ENCODE results near the gene OR2G6.
"Not testable (repeated sequence)": the region's sequence is repeated elsewhere in the genome, so short reads cannot be mapped to it uniquely, and the experiment has no call there.

OR2G6 gene

GRCh38 chr1:248507773-248508172, at the start of gene OR2G6:
TSS of gene OR2G6 (plus strand) at chr1:248508073. CDS start at chr1:248521647, 13,574 bp downstream.
- not testable (repeated sequence) for DNase-seq (ENCODE audit: low spot score)

- not testable (repeated sequence) for DNase-seq (ENCODE audit: low spot score)
Observed at GRCh38 chr1:248459117-248459516, 48.8 kb upstream of the OR2G6 start.

GRCh38 chr1:248471154-248471553, 36.7 kb upstream of the OR2G6 start:
- no peak for DNase-seq (ENCODE audit: low spot score)

- DNase-seq (ENCODE audit: low spot score) = not testable (repeated sequence)
Observed at GRCh38 chr1:248472111-248472510, 35.8 kb upstream of the OR2G6 start.

- DNase-seq (ENCODE audit: low spot score) = not testable (repeated sequence)
Observed at GRCh38 chr1:248473051-248473450, 34.8 kb upstream of the OR2G6 start, which contains the start of gene OR2T3. TSS of gene OR2T3 (plus strand) at chr1:248473351. CDS start at chr1:248473351, 0 bp downstream.

GRCh38 chr1:248475660-248476059, 32.2 kb upstream of the OR2G6 start:
- DNase-seq (ENCODE audit: low spot score) = not testable (repeated sequence)

GRCh38 chr1:248481686-248482579, 25.9 kb upstream of the OR2G6 start:
- not testable (repeated sequence) for DNase-seq (ENCODE audit: low spot score)

- not testable (repeated sequence) for DNase-seq (ENCODE audit: low spot score)
Observed at GRCh38 chr1:248488289-248488688, 19.6 kb upstream of the OR2G6 start, which contains the start of gene OR2T5. TSS of gene OR2T5 (plus strand) at chr1:248488589. CDS start at chr1:248488589, 0 bp downstream.

- DNase-seq (ENCODE audit: low spot score) = not testable (repeated sequence)
Observed at GRCh38 chr1:248496661-248497060, 11.2 kb upstream of the OR2G6 start.

GRCh38 chr1:248500305-248501035, 7.4 kb upstream of the OR2G6 start:
- DNase-seq (ENCODE audit: low spot score) = not testable (repeated sequence)

- not testable (repeated sequence) for DNase-seq (ENCODE audit: low spot score)
Observed at GRCh38 chr1:248510217-248510616, 2.3 kb downstream of the OR2G6 start.

- DNase-seq (ENCODE audit: low spot score) = no peak
Observed at GRCh38 chr1:248521856-248522255, 14.0 kb downstream of the OR2G6 start.

- not testable (repeated sequence) for DNase-seq (ENCODE audit: low spot score)
Observed at GRCh38 chr1:248537449-248537848, 29.6 kb downstream of the OR2G6 start.

- not testable (repeated sequence) for DNase-seq (ENCODE audit: low spot score)
Observed at GRCh38 chr1:248547383-248547782, 39.5 kb downstream of the OR2G6 start.

GRCh38 chr1:248551027-248551426, 43.2 kb downstream of the OR2G6 start:
- not testable (repeated sequence) for DNase-seq (ENCODE audit: low spot score)

GRCh38 chr1:248562672-248563071, 54.8 kb downstream of the OR2G6 start, which contains the start of gene OR2T29:
TSS of gene OR2T29 (minus strand) at chr1:248562772. CDS start at chr1:248559491, 3,281 bp downstream.
- not testable (repeated sequence) for DNase-seq (ENCODE audit: low spot score)

GRCh38 chr1:248565530-248566373, 57.9 kb downstream of the OR2G6 start:
- not testable (repeated sequence) for DNase-seq (ENCODE audit: low spot score)

- not testable (repeated sequence) for DNase-seq (ENCODE audit: low spot score)
Observed at GRCh38 chr1:248569049-248569448, 61.2 kb downstream of the OR2G6 start.

GRCh38 chr1:248570811-248571210, 62.9 kb downstream of the OR2G6 start:
- not testable (repeated sequence) for DNase-seq (ENCODE audit: low spot score)

- DNase-seq (ENCODE audit: low spot score) = not testable (repeated sequence)
Observed at GRCh38 chr1:248572049-248572448, 64.2 kb downstream of the OR2G6 start.

GRCh38 chr1:248573856-248574255, 66.0 kb downstream of the OR2G6 start:
- DNase-seq (ENCODE audit: low spot score) = not testable (repeated sequence)
